Mesenchymal stem cell (in vitro differentiated cells and primary cell): Measurements from ENCODE around the gene WDR44.
A peak's percentile ranks its signal among the peaks of the same experiment; 100 is the strongest.

Source experiments
- DNase-seq: peaks from one replicate; pipeline ENCODE4 v3.0.0-alpha.2; 2013
- H2AFZ ChIP-seq: one replicate; pipeline ENCODE4 v1.6.1; 2013; ENCODE audit warnings: low read depth, mild to moderate bottlenecking, control low read depth, inconsistent platforms, low read length, moderate library complexity
- H2AK5ac ChIP-seq: 2 replicates; pipeline ENCODE4 v1.6.1; 2013; ENCODE audit warnings: low read length, moderate library complexity, mild to moderate bottlenecking, inconsistent platforms; ENCODE audit not compliant: severe bottlenecking
- H2BK120ac ChIP-seq: one replicate; pipeline ENCODE4 v1.6.1; 2013; ENCODE audit warnings: low read depth, mild to moderate bottlenecking, inconsistent platforms, low read length, moderate library complexity
- H2BK12ac ChIP-seq, 2 experiments: one replicate each; pipeline ENCODE4 v1.6.1; 2013; ENCODE audit warnings: inconsistent platforms in 2 of 2, low read length in 2 of 2, mild to moderate bottlenecking in 2 of 2, moderate library complexity in 2 of 2, control low read depth in 1 of 2
- H2BK15ac ChIP-seq: one replicate; pipeline ENCODE4 v1.6.1; 2013; ENCODE audit warnings: mild to moderate bottlenecking, low read depth, inconsistent platforms; ENCODE audit not compliant: poor library complexity, severe bottlenecking
- H2BK5ac ChIP-seq: 2 replicates; pipeline ENCODE4 v1.6.1; 2013; ENCODE audit warnings: low read depth, mild to moderate bottlenecking, low read length, control low read depth, inconsistent platforms; ENCODE audit not compliant: poor library complexity, severe bottlenecking
- H3K14ac ChIP-seq, 2 experiments: one replicate each; pipeline ENCODE4 v1.6.1; 2013; ENCODE audit warnings: inconsistent platforms in 2 of 2, low read length in 2 of 2, control low read depth in 1 of 2, mild to moderate bottlenecking in 1 of 2, moderate library complexity in 1 of 2
- H3K18ac ChIP-seq, 2 experiments: one replicate each; pipeline ENCODE4 v1.6.1; 2013; ENCODE audit warnings: inconsistent platforms in 2 of 2, low read length in 2 of 2, control low read depth in 1 of 2, low read depth in 1 of 2, mild to moderate bottlenecking in 1 of 2
- H3K23ac ChIP-seq, 2 experiments: one replicate each; pipeline ENCODE4 v1.6.1; 2013; ENCODE audit warnings: inconsistent platforms in 2 of 2, low read length in 2 of 2, mild to moderate bottlenecking in 2 of 2, moderate library complexity in 2 of 2, control low read depth in 1 of 2
- H3K27ac ChIP-seq: 2 replicates; pipeline ENCODE4 v1.5.1; 2013; ENCODE audit warnings: mild to moderate bottlenecking, moderate library complexity, low read length, control low read depth, inconsistent platforms; ENCODE audit not compliant: poor library complexity, severe bottlenecking
- H3K27me3 ChIP-seq, 2 experiments: 2 replicates each; pipeline versions ENCODE4 v1.6.1 to v1.7.0; 2013; ENCODE audit warnings: low read length in 2 of 2, mild to moderate bottlenecking in 2 of 2, moderate library complexity in 2 of 2, control low read depth in 1 of 2, inconsistent platforms in 1 of 2; ENCODE audit not compliant: control insufficient read depth in 1 of 2, insufficient read depth in 1 of 2
- H3K36me3 ChIP-seq, 2 experiments: 2 replicates each; pipeline versions ENCODE4 v1.6.1 to v1.7.0; 2013; ENCODE audit warnings: low read length in 2 of 2, control low read depth in 1 of 2, inconsistent platforms in 1 of 2, low read depth in 1 of 2, mild to moderate bottlenecking in 1 of 2; ENCODE audit not compliant: insufficient read depth in 2 of 2, control insufficient read depth in 1 of 2
- H3K4ac ChIP-seq, 2 experiments: one replicate each; pipeline ENCODE4 v1.6.1; 2013; ENCODE audit warnings: inconsistent platforms in 2 of 2, low read length in 2 of 2, mild to moderate bottlenecking in 2 of 2, moderate library complexity in 2 of 2, control low read depth in 1 of 2, low read depth in 1 of 2
- H3K4me1 ChIP-seq: 2 replicates; pipeline ENCODE4 v1.6.1; 2013; ENCODE audit warnings: low read depth, low read length, control low read depth; ENCODE audit not compliant: control insufficient read depth, insufficient read depth
- H3K4me2 ChIP-seq: 2 replicates; pipeline ENCODE4 v1.6.1; 2013; ENCODE audit warnings: low read length, mild to moderate bottlenecking, inconsistent platforms; ENCODE audit not compliant: poor library complexity, severe bottlenecking
- H3K4me3 ChIP-seq, 2 experiments: 2 replicates each; pipeline versions ENCODE4 v1.5.1 to v1.7.0; 2013; ENCODE audit warnings: low read length in 2 of 2, mild to moderate bottlenecking in 2 of 2, control low read depth in 1 of 2, low read depth in 1 of 2; ENCODE audit not compliant: insufficient read depth in 1 of 2
- H3K79me1 ChIP-seq: replicated peaks from 2 replicates; pipeline ENCODE4 v1.6.1; 2013; ENCODE audit warnings: mild to moderate bottlenecking, control low read depth, low read length, inconsistent platforms; ENCODE audit not compliant: poor library complexity, severe bottlenecking
- H3K9ac ChIP-seq: 2 replicates; pipeline ENCODE4 v1.7.0; 2013; ENCODE audit warnings: mild to moderate bottlenecking, low read length, moderate library complexity
- H3K9me3 ChIP-seq: 2 replicates; pipeline ENCODE4 v1.7.0; 2013; ENCODE audit warnings: mild to moderate bottlenecking, low read length; ENCODE audit not compliant: control insufficient read depth
- H4K8ac ChIP-seq: one replicate; pipeline ENCODE4 v1.6.1; 2013; ENCODE audit warnings: inconsistent platforms, mild to moderate bottlenecking, low read length, moderate library complexity
- H4K91ac ChIP-seq: one replicate; pipeline ENCODE4 v1.6.1; 2013; ENCODE audit warnings: mild to moderate bottlenecking, low read length, inconsistent platforms
- WGBS: methylation state at CpG from one replicate; pipeline ENCODE4 v1.1.7; 2013; ENCODE audit warnings: mixed read lengths; 5-methylcytosine and 5-hydroxymethylcytosine counted together

The WDR44 gene

DNA sequence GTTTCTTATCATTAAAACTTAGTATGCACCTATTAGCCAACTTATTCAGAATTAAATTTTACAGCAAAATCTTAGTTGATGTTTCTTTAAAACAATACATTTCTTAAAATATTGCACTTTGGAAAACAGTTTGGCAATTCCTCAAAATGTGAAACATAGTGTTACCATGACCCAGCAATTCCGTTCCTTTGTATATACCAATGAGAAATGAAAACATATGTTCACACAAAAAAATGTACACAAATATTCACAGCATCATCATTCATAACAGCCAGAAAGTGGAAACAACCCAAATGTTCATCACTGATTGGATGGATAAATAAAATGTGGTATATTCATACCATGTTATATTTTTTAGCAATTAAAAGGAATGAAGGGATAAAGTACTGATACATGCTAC is 50.2 kb downstream of the WDR44 start:
- no peak overlapping the region for H4K8ac ChIP-seq
- H3K9ac ChIP-seq = no peak overlapping the region
- no peak for DNase-seq

DNA sequence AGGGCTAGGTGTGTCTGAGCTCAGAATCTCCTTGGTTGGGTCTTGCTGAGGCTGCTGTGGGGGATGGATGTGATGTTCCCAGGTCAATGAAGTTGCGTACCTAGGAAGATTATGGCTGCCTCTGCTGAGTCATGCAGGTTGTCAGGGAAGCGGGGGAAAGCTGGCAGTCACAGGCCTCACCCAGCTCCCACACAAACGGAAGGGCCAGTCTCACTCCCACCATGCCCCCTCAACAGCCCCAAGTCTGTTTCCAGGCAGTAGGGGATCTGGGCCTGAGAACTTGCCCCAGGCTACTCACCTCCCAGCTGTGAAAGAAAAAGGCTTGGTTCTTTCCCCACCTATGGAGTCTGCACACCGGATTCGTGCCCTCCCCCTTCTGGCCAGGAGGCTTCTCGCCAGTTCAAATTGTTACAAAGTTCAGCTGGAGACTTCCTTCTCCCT is 72.9 kb downstream of the WDR44 start:
- Histone ChIP-seq H2BK5ac (no peak overlapping the region), H3K4me2 (no peak overlapping the region), H3K23ac (no peak overlapping the region), H2AK5ac (no peak overlapping the region), H2BK120ac (no peak overlapping the region), H3K4ac (no peak overlapping the region), H3K36me3 (peaks cover 0 to 9% of the 10 kb centered on the region in 2 experiments), H3K9me3 (no peaks in the 10 kb centered on the region), H2AFZ (no peak overlapping the region), H4K91ac (no peak overlapping the region), H3K27me3 (no peaks in the 10 kb centered on the region), H3K4me3 (no peak overlapping the region), H3K9ac (no peak overlapping the region), H3K79me1 (peaks cover 4% of the 10 kb centered on the region), H4K8ac (no peak overlapping the region), H2BK15ac (no peak overlapping the region), H3K18ac (no peak overlapping the region), H3K4me1 (peaks cover 2% of the 10 kb centered on the region), H3K14ac (no peak overlapping the region), H3K27ac (no peak overlapping the region), H2BK12ac (no peak overlapping the region)
- DNase-seq = no peak
- WGBS = 59% methylated on average over 4 of the region's 6 CpGs

More for the DNA sequence above, 50.2 kb downstream of the WDR44 start:
- Histone ChIP-seq H3K23ac (no peak overlapping the region), H4K91ac (no peak overlapping the region), H3K4me3 (no peak overlapping the region), H3K18ac (no peak overlapping the region), H3K79me1 (peaks cover 3% of the 10 kb centered on the region), H3K14ac (no peak overlapping the region), H2BK120ac (no peak overlapping the region), H2BK12ac (no peak overlapping the region), H2BK5ac (no peak overlapping the region), H2AK5ac (no peak overlapping the region), H2BK15ac (no peak overlapping the region), H2AFZ (no peak overlapping the region), H3K9me3 (no peaks in the 10 kb centered on the region), H3K4me2 (no peak overlapping the region), H3K27ac (no peak overlapping the region), H3K4ac (no peak overlapping the region), H3K27me3 (no peaks in the 10 kb centered on the region), H3K36me3 (peaks cover 13 to 56% of the 10 kb centered on the region in 2 experiments), H3K4me1 (no peaks in the 10 kb centered on the region)
- 100% methylated on average over 1 of the region's 1 CpG for WGBS

- no peak overlapping the region for H3K4me2 ChIP-seq
- peak overlapping the region; percentile 66 for H3K27ac ChIP-seq
- H2BK12ac ChIP-seq = no peak overlapping the region
- no peak overlapping the region for H2BK15ac ChIP-seq
- peaks cover 0 to 14% of the 10 kb centered on the region in 2 experiments for H3K36me3 ChIP-seq
- DNase-seq = peak; percentile 72
- H2AK5ac ChIP-seq = no peak overlapping the region
- no peaks in the 10 kb centered on the region for H3K27me3 ChIP-seq
- no peak overlapping the region for H4K8ac ChIP-seq
- WGBS = 70% methylated on average over 5 of the region's 5 CpGs
- peak overlapping the region in 1 of 2 experiments; percentile 3 for H3K4me3 ChIP-seq
- no peak overlapping the region for H3K18ac ChIP-seq
- peaks cover 4% of the 10 kb centered on the region for H3K79me1 ChIP-seq
- peaks cover 2% of the 10 kb centered on the region for H3K4me1 ChIP-seq
- H2AFZ ChIP-seq = no peak overlapping the region
- no peak overlapping the region for H2BK5ac ChIP-seq
- no peak overlapping the region for H3K14ac ChIP-seq
- H4K91ac ChIP-seq = no peak overlapping the region
- no peak overlapping the region for H2BK120ac ChIP-seq
- H3K23ac ChIP-seq = no peak overlapping the region
- H3K9me3 ChIP-seq = no peaks in the 10 kb centered on the region
- H3K4ac ChIP-seq = no peak overlapping the region
- H3K9ac ChIP-seq = peak overlapping the region; percentile 47
These were observed 74.6 kb downstream of the WDR44 start for GRCh38 chrX:118420462-118420861.

DNA sequence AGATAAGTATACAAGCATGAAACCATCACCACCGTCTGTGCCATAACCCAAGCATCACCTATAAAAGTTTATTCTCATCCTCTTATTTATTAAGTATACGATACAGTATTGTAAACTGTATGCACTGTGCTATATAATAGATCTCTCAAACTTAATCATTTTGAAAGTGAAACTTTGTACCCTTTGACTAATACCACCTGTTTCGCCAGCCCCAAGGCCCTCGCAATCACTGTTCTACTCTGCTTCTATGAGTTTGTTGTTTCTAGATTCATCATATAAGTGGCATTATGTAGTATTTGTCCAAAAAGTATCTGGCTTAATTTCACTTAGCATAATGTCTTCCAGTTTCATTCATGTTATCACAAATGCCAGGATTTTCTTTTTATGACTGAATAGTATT is 77.7 kb downstream of the WDR44 start:
- H2BK15ac ChIP-seq = no peak overlapping the region
- H2BK120ac ChIP-seq = no peak overlapping the region
- no peak overlapping the region for H2BK5ac ChIP-seq
- no peak overlapping the region for H3K4ac ChIP-seq
- no peak overlapping the region for H3K18ac ChIP-seq
- no peak for DNase-seq
- H3K27ac ChIP-seq = no peak overlapping the region
- peaks cover 2% of the 10 kb centered on the region for H3K4me1 ChIP-seq
- no peak overlapping the region for H2AK5ac ChIP-seq
- H3K79me1 ChIP-seq = peaks cover 2% of the 10 kb centered on the region
- no peak overlapping the region for H3K14ac ChIP-seq
- no peaks in the 10 kb centered on the region for H3K9me3 ChIP-seq
- no peak overlapping the region for H3K4me2 ChIP-seq
- H3K9ac ChIP-seq = no peak overlapping the region
- WGBS = no CpG with 5 or more reads among the region's 4 CpGs
- H4K91ac ChIP-seq = no peak overlapping the region
- peaks cover 0 to 14% of the 10 kb centered on the region in 2 experiments for H3K36me3 ChIP-seq
- H4K8ac ChIP-seq = no peak overlapping the region
- H3K27me3 ChIP-seq = no peaks in the 10 kb centered on the region
- H2AFZ ChIP-seq = no peak overlapping the region
- H3K4me3 ChIP-seq = no peak overlapping the region
- no peak overlapping the region for H3K23ac ChIP-seq
- H2BK12ac ChIP-seq = no peak overlapping the region
